HG03108 (cell line): ENCODE measurements around the gene POLR2I.

Source experiments
- ATAC-seq: cut with Tn5 transposase; IDR thresholded peaks from one replicate; pipeline ENCODE4 v1.9.1; 2021; ENCODE audit warnings: moderate library complexity; ENCODE audit not compliant: unreplicated experiment

The POLR2I gene

DNA sequence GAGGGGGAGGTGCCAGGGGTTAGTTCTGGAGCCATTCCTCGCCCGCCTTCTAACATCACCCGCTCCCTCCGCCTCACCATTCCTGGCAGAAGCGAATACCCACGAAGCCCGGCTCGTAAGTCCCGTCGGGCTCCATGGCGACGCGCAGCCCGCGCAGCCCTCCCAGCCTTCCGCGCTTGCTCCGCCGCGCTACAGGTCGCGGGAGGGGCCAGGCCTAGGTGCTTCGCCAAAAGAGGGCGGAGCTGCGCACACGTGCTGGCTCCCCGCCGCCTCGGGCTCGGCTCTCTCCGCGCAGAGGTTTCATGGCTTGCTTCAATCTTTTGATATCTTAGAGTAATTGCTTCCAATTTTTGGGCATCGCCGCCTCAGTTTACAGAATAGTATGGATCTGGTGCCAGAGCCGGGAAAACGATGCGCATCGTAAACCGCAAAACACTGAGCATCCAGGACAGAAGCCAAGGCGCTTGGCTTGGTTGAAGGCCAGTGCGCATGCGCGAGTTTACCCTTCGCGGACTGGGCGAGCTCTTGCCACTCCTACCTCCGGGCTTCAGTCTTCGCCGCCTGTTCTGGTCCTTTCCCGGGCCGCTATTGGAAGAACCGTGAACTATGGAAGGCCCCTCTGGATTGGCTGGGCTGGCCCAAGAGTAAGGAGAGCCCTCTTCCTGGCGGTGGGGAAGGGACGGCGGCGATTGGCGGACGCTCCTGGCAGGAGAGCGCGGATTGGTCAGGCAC is at the start of gene POLR2I:
Gene POLR2I (minus strand): TSS at position 155 of the 732 bp plus-strand sequence. CDS start 19 bp downstream, at position 136.
- ATAC-seq, result peak; percentile 83

GRCh38 chr19:36163813-36164212 is 49.1 kb upstream of the POLR2I start:
- no peak for ATAC-seq

DNA sequence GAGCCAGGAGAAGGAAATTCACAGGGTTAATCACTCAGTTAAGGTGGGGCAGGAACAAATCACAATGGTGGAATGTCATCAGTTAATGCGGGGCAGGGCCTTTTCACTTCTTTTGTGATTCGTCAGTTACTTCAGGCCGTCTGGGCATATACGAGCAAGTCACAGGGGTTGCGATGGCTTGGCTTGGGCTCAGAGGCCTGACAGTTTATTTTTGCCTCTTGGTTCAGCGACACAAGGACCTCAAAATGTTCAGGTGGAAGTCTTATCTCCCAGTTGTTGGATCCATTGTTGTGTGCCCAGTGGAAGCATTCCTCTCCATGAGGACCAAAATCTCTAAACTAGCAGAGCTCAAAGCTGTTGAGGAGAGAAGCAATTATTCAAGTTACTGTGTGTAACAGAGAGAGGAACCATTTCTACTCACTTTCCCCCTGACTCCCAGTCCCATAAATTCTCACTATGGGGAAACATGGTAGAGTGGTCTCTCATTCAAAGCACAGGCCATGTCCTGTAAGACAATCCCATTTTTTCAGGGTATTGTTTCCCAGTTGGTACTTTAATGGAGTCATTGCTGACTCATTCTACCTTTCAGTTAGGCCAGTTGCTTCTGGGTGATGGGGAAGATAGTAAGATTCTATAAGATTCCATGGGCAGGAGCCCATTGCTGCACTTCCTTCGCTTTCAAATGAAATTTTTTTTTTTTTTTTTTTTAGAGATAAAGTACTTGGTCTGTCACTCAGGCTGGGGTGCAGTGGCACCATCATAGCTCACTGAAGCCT is 46.3 kb upstream of the POLR2I start:
- no peak for ATAC-seq

GRCh38 chr19:36153126-36153525 is 38.5 kb upstream of the POLR2I start:
- ATAC-seq, result no peak

DNA sequence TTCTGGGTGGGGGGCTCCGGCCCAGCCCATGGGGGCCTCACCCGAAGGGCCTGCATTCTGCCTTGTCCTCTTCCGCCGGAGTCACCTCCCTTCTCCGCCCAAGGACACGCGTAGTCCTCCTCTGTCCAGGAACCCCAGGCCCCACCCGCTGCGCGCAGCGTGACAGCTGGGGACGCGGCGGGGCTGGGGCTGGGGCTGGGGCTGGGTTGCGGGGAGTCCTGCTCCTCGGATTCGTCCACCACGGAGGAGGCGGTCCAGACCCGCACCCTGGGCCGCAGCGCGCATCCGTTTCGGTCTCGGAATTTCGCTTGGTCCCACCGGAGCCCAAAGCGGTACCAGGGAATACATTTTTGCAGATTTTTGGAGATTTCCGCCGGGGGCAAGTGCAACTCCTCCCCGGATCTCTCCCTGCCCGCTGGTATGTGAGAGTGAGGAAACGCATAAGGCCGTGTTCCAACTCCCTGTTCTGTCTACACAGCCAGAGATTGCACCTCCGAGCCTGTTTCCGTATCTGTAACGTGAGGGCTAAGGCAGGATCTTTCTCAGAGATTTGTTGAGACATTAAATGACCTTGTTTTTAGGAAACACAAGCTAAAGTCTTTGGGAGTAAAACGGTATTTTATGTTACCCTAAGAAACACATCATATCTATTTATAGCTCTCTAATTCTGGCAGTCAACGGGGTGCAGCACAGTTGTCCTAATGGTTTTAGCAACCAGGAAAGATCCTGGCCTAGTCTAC is 37.8 kb upstream of the POLR2I start, which contains the start of gene COX7A1:
Gene COX7A1 (minus strand): TSS at position 96 of the 740 bp plus-strand sequence. CDS start 40 bp downstream, at position 56.
- no peak for ATAC-seq

GRCh38 chr19:36152019-36152351 is 37.3 kb upstream of the POLR2I start:
- ATAC-seq, result no peak

GRCh38 chr19:36151144-36152018 is 36.7 kb upstream of the POLR2I start:
- ATAC-seq, result no peak

DNA sequence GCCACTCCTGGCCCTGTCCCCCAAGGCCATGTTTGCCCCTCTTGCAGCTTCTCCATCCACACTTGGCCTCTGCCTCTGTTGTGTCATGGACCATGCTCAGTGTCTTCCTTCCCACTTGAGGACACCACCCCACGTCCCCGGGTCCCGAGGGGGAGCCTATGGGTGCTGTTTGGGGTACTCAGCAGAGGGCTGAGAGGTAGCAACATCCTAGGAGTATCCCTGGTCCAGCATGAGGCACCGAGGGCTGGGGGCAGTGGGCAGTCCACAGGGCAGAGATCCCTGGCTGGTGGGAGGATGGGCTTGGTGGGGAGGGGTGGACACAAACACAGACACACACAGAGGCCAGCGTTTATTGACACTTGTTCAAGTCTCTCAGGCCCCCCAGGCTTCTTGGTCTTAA is 35.9 kb upstream of the POLR2I start:
- no peak for ATAC-seq

DNA sequence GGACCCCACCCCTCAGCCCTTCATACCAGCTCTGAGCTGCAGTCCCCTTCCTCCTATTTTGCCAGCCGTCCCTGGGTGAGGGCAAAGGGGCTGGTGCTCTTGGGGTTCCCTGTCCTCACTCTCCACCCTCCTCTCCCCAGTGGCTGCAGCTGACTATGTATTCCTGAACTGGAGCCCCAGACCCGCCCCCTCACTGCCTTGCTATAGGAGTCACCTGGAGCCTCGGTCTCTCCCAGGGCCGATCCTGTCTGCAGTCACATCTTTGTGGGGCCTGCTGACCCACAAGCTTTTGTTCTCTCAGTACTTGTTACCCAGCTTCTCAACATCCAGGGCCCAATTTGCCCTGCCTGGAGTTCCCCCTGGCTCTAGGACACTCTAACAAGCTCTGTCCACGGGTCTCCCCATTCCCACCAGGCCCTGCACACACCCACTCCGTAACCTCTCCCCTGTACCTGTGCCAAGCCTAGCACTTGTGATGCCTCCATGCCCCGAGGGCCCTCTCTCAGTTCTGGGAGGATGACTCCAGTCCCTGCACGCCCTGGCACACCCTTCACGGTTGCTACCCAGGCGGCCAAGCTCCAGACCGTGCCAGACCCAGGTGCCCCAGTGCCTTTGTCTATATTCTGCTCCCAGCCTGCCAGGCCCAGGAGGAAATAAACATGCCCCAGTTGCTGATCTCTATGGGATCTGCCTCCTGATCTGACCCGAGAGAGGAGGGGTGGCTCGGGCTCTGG is 35.2 kb upstream of the POLR2I start:
- no peak for ATAC-seq

DNA sequence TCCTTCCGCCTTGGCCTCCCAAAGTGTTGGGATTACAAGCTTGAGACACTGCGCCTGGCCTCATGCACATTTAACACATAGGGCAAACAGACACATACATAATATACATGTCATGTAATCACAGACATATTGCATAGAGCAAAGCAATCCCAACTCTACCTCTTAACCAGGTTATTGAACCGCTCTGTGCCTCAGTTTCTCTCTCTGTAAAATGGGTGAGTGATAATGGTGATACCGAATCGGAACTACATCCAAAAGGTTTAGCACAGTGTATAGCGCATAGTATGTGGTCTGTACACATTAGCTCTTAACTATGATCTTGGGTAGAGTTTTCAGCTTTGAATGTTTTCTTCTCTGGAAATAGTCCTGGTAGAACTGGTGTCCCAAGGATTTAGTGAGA is 29.9 kb upstream of the POLR2I start:
- ATAC-seq, result no peak

- ATAC-seq, result no peak
These were observed 27.8 kb upstream of the POLR2I start for GRCh38 chr19:36142496-36142895.

GRCh38 chr19:36142046-36142445 is 27.4 kb upstream of the POLR2I start:
- no peak for ATAC-seq

DNA sequence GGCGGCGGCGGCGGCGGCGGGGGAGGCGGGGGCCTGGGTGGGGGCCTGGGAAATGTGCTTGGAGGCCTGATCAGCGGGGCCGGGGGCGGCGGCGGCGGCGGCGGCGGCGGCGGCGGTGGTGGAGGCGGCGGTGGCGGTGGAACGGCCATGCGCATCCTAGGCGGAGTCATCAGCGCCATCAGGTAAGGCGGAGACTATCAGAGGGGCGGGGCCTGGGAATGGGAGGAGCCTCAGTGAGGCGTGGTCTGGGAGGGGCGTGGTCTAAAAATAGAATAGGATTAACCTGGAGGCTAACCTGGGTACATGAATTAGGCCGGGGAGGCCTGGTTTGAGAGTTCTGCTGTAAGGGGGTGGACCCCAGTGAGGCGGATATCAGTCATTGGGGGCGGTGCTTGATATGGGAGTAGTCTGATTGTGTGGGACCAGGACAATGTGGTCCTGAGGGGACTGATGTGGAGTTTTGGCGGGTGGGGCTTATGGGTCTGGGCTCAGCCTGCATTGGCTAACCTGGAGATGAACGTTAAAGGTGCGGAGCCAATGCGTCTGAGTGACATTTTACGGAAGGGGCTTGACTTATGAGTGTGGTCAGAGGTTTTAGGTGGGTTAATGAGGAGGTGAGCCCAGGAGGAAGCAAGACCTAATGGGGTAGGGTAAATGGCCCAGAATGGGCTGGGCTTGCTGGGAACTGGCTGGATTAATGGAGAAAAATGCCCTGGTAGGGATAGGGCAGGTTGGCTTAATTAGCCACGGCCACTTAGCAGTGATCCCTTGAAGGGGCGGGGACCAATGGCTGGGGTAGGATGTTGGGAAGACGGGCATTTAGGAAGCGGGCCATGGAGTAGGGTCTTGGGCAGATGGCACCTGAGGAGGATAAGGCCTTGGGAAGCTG is 26.6 kb upstream of the POLR2I start:
- ATAC-seq, result peak; percentile 40

GRCh38 chr19:36140304-36141038 is 25.8 kb upstream of the POLR2I start:
- no peak for ATAC-seq

DNA sequence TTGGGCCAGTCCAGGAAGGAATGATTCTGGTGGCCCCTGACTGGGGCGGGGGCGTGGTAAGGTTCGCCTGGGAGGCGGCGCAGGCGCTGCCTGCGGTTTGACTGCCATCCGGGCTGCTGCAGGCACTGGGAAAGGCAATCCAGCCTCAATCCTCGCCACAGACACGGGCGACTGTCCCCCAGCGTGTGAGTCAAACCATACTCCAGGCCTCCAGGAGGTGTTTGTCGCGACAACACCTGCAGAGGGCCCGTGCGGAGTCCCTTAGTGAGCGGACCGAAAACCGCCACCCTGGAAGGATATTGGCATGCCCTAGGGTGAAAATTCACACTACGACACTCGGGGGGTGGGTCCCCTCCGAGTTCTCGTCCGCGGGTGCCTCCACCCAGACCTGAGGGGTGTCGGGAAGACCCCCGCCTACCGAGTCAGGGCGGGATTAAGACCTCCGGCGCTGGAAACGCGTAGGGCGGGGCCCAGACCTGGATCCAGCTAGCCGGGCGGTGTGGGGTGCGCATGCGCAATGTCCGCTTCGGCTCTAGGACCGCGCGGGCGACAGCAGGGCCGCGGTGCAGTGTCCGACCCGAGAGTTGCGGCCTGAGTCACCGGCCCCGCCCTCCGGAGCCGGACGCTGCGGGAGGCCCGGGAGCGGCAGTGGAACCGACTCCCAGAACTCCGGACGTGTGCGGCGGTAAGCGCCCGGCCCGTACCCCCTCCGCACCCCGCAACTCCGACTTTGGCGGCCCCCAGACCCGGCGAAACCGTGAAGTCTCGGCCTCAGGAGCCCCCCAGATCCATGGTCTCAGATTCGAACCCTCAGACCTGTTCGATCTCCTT is 25.0 kb upstream of the POLR2I start, which contains the start of gene CAPNS1:
Gene CAPNS1 (plus strand): TSS at position 594 of the 831 bp plus-strand sequence. CDS start 946 bp downstream, outside the sequence.
- ATAC-seq, result peak; percentile 77

DNA sequence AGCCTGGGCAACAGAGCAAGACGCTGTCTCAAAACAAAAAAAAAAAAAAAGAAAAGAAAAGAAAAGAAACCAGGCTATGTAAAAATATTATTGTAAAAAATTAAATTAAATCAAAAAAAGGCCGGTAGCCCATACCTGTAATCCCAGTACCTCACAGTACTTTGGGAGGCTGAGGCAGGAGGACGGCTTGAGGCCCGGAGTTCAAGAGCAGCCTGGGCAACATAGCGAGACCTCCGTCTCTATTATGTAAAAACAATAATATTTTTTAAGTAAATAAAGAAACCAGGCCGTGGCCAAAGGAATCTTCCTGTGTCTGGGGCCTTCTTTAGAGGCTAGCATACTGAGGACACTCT is 24.4 kb upstream of the POLR2I start:
- no peak for ATAC-seq

DNA sequence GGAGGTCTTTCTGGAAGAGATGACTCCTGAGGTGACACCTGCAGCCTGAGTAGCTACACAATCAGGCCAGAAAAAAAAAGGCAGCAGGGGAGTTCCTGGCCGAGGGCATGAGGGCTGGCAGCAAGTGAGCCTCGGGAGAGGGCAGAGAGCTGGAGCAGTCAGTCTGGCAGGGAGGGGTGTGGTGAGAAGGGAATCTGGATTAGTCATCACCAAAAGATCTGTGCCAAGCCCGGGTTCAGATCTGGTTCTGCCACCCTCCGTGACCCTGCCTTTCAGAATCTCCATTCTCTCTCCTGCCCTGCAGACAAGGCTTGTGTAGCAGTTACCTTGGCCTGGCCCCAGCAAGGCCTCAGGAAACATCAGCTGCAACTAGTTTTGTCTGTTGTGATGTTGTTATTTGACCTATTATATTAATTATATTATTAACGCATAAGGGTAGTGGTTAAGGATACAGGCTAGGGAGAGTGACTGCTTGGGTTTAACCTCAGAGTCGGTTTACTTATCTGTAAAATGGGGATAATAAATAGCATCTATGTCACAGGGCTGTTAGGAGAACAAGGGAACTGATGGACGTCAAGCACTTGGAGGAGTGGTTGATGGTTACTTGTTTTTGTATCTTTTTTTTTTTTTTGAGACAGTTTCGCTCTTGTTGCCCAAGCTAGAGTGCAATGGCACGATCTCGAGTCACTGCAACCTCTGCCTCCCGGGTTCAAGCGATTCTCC is 22.4 kb upstream of the POLR2I start:
- ATAC-seq, result no peak
